ENCODE measurements around the gene SATB2. TPM values are rescaled to one million over a fixed set of nuclear protein-coding genes. Genes with fewer than 3 reads are reported as not detected.
A peak's percentile ranks its signal among the peaks of the same experiment; 100 is the strongest.

SATB2 gene
- not detected for total RNA-seq

DNA sequence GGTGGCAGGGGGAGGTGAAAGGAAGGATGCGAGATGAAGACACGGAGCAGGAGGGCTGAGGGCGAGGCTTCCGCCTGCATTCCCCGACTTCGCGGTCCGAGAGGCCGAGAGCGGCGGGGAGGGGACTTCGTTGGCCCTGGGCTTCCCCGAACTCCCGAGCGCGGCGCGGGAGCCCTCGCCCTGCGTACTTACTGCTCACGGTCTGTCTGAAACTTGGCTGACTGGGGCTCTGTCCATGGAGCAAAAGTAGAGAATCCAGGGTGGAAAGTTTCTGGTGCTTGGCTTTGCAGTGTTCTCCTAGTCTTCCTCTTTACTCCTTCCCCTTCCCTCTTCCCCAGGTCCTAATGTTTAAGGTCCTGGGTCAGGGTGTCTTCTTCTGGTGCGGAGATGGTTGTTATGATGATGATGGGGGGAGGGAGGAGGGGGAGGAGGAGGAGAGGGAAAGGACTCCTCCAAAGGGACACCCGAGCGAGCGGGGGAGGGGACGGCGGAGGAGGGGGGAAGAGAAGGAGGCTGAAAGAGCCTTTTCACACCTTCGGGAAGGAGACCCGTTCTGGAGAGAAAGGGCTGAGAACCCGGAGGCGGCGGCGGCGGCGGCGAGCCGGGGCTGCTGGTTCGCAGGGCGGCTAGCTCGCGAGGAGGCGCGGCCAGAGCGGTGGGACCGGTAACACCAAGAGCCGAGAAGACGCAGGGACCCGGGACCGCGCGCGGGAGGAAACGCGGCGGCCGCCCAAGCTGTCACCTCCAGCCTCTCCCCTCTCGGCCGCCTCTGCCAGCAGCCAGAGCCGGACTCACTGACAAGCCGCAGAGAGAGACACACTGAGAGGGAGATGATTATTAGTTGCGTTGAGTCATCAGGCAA is at the start of gene SATB2:
SATB2 (minus strand) TSS at position 793 of the 862 bp plus-strand sequence. CDS start 1,902 bp downstream, outside the sequence.
- no peak for DNase-seq

DNA sequence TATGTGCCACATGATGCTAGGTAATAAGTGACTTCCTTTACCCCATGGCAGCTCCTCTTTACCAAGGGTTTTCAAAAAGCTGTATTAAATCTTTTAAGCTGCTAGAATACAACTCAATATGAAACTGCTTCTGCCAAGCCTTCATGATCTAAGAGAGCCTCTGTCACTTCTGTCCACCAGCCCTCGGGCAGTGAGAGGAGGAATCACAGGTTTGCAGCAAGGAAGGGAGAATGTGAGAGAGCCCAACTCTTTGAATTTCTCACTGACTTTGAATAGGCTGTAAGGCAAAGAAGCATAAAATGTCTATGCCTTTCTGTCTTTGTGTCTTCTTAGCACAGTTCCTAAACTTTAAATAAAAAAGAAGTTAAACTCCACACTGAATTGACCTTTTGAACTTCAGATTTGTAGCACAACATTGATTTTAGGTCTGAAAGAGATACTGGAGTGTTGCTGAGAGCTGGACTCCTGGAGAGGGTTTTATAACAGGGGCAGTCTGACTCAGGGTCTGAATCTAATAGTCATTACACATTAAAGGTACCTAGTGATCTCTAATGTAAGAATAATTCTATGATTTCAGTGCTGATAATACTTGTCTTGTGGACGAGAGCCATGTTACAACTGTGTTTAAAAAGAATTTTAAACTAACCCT is 48.1 kb upstream of the SATB2 start:
- DNase-seq, result no peak

DNA sequence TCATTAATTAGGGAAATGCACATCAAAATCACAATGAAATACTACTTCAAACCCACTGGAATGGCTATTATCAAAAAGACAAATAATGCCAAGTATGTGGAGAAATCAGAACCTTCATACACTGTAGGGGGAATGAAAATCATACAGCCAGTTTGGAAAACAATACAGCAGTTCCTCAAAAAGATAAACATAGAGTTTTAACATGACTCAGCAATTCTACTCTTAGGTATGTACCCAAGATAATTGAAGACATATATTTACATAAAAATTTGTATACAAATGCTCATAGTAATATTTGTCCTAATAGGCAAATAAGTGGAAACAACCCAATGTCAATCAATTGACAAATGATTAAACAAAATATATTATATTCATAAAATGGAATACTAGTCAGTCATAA is 45.4 kb upstream of the SATB2 start:
- no peak for DNase-seq

GRCh38 chr2:199499005-199499404 is 41.3 kb upstream of the SATB2 start:
- DNase-seq, result no peak

- no peak for DNase-seq
Measured at GRCh38 chr2:199495147-199495546, 37.4 kb upstream of the SATB2 start.

- DNase-seq, result no peak
Measured at GRCh38 chr2:199490049-199490448, 32.3 kb upstream of the SATB2 start.

- DNase-seq, result peak; percentile 26
Measured at GRCh38 chr2:199488772-199489400, 31.1 kb upstream of the SATB2 start.

DNA sequence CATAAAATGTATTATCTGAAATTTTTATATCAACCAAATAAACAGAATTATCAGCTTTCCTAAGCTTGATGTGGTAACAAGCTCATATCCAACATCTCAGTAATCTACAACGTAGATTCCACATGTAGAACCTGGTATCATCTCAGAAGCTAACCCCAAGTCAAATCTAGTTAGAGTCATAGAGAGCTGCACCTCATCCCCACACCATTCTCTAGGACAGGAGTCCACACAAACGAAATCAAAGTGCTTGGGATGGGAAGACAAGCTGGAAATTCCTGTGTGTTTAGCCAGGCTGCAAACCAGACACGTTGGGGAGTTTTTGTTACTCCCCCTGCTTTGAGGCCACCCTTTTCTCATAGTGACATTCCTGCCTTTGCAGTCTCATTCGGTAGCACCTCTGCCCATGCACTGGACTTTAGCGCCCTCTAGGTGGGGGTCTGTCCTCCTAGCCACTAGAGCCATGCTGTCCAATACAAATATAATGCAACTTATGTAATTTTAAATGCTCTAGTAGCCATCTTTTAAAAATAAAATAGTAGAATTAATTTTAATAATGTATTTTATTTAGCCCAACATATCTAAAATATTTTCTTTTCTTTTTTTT is 28.1 kb upstream of the SATB2 start:
- DNase-seq, result no peak

DNA sequence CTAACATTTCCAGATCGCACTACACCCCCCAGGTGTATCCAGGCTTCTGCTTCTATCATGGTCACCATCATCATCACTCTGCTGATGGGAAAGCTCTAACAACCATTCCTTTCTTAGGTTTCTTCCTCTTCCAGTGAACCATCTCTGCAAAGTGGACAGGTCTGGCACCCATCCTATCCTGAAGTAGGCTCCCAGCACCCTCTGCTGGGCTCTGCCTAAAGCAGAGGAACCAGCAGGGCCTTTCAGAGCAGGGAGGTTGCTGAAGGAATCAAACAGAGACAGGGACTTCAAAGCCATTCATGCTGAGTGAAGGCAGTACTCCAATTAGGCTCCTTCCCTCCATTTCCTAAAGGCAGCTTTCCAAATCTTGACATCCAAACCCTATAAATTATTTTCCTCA is 27.2 kb upstream of the SATB2 start:
- no peak for DNase-seq

- no peak for DNase-seq
Measured at GRCh38 chr2:199480966-199481365, 23.2 kb upstream of the SATB2 start.

DNA sequence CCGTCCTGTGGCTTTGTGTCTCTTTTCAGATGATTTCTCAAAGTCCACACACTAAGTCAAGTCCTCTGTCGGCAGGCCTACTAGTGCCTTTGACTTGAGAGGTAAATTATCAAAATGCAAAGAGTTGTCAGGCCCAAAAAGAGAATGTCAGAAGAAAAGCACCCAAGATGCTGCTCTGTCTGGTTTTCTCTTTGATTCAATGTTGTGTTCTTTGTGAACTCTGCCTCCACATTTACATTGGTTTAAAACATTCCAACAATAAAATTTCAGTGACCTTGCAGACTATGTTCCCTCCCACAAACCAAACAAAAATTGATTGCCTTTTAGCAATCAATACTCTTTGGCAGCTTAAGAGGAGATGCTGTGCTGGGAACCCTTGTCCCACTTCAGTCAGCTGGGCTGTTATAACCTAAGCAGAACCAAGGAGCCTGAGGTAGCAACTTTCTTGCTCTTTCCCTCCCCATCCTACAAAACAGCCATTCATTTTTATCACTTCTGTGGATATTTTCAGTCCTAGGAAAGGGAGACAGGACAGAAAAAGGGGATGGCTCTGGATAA is 19.6 kb upstream of the SATB2 start:
- DNase-seq, result no peak

- DNase-seq, result no peak
Measured at GRCh38 chr2:199471443-199472057, 13.8 kb upstream of the SATB2 start.

GRCh38 chr2:199470672-199471442 is 13.1 kb upstream of the SATB2 start:
- no peak for DNase-seq

DNA sequence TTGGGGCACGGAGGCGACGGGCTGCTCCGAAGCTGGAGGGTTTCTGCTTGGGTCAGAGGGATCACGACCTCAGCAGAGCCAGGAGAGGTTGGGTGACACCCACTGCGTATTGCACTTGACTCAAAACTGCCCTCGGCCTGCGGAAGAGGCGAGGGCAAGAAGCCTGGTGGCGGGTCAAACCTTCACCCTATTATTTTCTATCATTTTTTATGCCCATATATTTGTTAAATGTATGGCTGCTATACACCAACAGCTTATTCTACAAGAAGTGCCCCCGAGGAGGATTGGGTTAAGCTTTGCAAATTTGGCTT is 12.6 kb upstream of the SATB2 start:
- DNase-seq, result no peak

DNA sequence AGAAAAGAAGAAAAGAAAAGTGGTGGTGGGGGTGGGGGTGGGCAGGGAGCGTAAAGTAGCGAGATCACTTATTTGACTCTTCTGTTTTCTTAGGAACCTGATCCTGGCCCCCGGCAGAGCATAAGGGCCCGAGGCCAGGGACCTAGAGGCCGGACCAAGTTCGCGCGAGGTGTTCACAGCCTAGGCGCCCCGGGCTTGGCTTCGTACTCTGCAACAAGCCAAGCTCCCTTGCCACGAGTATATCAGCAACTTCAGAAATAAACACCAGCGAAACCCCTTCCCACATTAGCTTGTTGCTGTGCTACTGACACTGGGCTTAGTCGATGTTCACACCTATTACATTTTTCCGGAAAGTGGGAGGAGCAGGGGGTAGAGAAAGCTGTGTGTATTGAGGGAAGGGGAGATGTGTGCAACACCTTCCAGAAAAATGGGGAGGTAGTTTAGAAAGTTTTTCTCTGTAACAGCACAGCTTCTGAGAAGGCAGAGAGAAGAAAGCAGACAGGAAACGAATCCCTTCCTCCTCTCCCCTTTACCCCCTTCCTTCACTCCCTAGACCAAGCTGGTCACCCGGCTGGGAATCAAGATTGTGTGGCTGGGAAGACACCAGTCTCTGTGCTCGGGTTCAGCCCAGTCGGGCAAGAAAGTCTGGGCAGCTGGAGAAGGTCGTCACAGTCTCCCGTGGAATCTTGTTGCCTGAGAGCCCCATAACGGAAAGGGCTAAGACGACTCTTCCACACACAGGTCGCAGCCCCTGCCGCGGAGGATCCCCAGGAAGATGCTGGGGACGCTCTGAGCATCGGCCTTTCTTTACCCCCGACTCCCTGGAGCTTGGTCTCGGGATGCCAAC is 12.0 kb upstream of the SATB2 start:
- DNase-seq, result no peak

- DNase-seq, result no peak
Measured at GRCh38 chr2:199468561-199469513, 11.1 kb upstream of the SATB2 start.

DNA sequence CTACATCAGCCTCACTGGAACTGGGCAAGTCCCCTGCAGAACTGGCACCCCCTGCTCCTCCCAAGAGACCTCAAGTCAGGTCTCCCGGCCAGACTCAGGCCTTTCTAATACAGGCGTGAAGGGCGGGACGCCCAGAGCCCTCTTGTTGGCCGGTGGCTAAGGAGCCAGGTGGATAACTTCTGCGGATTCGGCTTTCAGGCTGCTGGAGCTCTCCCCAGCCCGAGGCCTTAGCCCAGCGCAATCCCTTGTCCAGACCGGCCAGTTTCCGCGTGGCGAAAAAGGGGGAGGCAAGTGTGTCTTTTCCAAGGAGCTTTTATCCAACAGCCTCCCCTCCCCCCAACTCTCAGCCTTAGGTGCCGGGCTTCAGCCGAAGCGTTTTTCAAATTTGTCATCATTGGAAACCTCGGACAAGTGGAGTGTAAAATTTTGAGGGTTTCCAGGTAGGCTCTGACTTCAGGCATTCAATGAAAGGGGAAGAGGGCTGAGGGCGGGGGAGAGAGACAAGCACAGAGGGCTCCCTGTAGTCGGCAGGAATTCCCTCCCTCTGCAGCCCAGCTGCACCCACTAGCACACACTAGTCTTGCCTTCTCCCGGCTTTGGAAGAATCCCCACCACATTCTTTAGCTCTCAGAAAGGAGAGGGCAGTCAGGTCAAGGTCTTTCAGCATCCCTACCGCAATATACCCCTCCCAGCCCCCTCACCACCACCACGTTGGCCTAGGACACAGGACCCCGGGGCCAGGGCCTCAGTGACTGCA is 9.5 kb upstream of the SATB2 start:
- DNase-seq, result no peak

GRCh38 chr2:199466692-199467065 is 8.9 kb upstream of the SATB2 start:
- DNase-seq, result no peak

Data from effector CD4-positive, alpha-beta T cell (primary cell).